ENCODE data around the gene DNM3. TPM values are rescaled to one million over a fixed set of nuclear protein-coding genes. Genes with fewer than 3 reads are reported as not detected.

Gene DNM3
- total and polyA plus RNA-seq, 10 of the 15 experiments (the other 5 are each of a cell fraction or from before 2014, with no cell fraction given) = 0.03 to 1.5 (median 0.08) TPM; not detected in 3

- TF ChIP-seq RAD21 (IDR thresholded peaks at IDR 0.05; ENCODE audit: insufficient read depth, low read depth, low read length) = no peak
- TF ChIP-seq, protein P1, sequence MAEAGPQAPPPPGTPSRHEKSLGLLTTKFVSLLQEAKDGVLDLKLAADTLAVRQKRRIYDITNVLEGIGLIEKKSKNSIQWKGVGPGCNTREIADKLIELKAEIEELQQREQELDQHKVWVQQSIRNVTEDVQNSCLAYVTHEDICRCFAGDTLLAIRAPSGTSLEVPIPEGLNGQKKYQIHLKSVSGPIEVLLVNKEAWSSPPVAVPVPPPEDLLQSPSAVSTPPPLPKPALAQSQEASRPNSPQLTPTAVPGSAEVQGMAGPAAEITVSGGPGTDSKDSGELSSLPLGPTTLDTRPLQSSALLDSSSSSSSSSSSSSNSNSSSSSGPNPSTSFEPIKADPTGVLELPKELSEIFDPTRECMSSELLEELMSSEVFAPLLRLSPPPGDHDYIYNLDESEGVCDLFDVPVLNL (IDR thresholded peaks at IDR 0.05; ENCODE audit: low read depth, low read length) = no peak
- no peak for TF ChIP-seq CHD4 (IDR thresholded peaks at IDR 0.05)
- no peak for TF ChIP-seq SREBF2 (IDR thresholded peaks at IDR 0.05; ENCODE audit: low read length)
- TF ChIP-seq IRF4 (IDR thresholded peaks at IDR 0.05; ENCODE audit: low read depth, low read length) = no peak
- no peak for TF ChIP-seq ZNF384 (IDR thresholded peaks at IDR 0.05; ENCODE audit: borderline replicate concordance, low read depth, low read length)
- no peak for TF ChIP-seq MTA2 (IDR thresholded peaks at IDR 0.05; ENCODE audit: low read depth)
- TF ChIP-seq LARP7 (IDR thresholded peaks at IDR 0.05) = no peak
- TF ChIP-seq, protein P2, sequence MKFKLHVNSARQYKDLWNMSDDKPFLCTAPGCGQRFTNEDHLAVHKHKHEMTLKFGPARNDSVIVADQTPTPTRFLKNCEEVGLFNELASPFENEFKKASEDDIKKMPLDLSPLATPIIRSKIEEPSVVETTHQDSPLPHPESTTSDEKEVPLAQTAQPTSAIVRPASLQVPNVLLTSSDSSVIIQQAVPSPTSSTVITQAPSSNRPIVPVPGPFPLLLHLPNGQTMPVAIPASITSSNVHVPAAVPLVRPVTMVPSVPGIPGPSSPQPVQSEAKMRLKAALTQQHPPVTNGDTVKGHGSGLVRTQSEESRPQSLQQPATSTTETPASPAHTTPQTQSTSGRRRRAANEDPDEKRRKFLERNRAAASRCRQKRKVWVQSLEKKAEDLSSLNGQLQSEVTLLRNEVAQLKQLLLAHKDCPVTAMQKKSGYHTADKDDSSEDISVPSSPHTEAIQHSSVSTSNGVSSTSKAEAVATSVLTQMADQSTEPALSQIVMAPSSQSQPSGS (IDR thresholded peaks at IDR 0.05; ENCODE audit: low read length) = no peak
- TF ChIP-seq CEBPB (IDR thresholded peaks at IDR 0.05; ENCODE audit: borderline replicate concordance in 1 of 2, low read depth in 2 of 2, low read length in 2 of 2) = no peak
- no peak for TF ChIP-seq IKZF2 (IDR thresholded peaks at IDR 0.05)
- TF ChIP-seq KDM1A (IDR thresholded peaks at IDR 0.05; ENCODE audit: borderline replicate concordance) = no peak
- no peak for TF ChIP-seq ZNF217 (IDR thresholded peaks at IDR 0.05)
- no peak for TF ChIP-seq MTA3 (IDR thresholded peaks at IDR 0.05; ENCODE audit: borderline replicate concordance, low read length)
- TF ChIP-seq, protein P3, sequence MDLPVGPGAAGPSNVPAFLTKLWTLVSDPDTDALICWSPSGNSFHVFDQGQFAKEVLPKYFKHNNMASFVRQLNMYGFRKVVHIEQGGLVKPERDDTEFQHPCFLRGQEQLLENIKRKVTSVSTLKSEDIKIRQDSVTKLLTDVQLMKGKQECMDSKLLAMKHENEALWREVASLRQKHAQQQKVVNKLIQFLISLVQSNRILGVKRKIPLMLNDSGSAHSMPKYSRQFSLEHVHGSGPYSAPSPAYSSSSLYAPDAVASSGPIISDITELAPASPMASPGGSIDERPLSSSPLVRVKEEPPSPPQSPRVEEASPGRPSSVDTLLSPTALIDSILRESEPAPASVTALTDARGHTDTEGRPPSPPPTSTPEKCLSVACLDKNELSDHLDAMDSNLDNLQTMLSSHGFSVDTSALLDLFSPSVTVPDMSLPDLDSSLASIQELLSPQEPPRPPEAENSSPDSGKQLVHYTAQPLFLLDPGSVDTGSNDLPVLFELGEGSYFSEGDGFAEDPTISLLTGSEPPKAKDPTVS (IDR thresholded peaks at IDR 0.05; ENCODE audit: low read depth, low read length) = no peak
- no peak for TF ChIP-seq POLR2A (IDR thresholded peaks at IDR 0.05; ENCODE audit: low read depth, low read length)
- TF ChIP-seq, protein P4, sequence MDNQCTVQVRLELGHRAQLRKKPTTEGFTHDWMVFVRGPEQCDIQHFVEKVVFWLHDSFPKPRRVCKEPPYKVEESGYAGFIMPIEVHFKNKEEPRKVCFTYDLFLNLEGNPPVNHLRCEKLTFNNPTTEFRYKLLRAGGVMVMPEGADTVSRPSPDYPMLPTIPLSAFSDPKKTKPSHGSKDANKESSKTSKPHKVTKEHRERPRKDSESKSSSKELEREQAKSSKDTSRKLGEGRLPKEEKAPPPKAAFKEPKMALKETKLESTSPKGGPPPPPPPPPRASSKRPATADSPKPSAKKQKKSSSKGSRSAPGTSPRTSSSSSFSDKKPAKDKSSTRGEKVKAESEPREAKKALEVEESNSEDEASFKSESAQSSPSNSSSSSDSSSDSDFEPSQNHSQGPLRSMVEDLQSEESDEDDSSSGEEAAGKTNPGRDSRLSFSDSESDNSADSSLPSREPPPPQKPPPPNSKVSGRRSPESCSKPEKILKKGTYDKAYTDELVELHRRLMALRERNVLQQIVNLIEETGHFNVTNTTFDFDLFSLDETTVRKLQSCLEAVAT (IDR thresholded peaks at IDR 0.05) = no peak
- no peaks in the 10 kb centered on the region for H4K20me1 ChIP-seq (ENCODE audit: control insufficient read depth, insufficient read depth)
- ChIA-PET CTCF (interaction anchor here (0.9 to 6.2 kb wide), 3 partner anchors 9 to 445 kb away, joined by 3 to 91 read pairs (median 7); partner anchors contain the start of gene PIGC), RAD21 (ENCODE audit: unreplicated experiment) (no interaction called here), SMC1A (ENCODE audit: uncharacterized antibody, unreplicated experiment) (no interaction called here), POLR2A (no interaction called here)
- intact Hi-C loops (cut with micrococcal nuclease; ENCODE audit: unreplicated experiment) = no loop called here
- no peak overlapping the region for H3K27ac ChIP-seq (ENCODE audit: control insufficient read depth, insufficient read depth)
- DNase-seq (ENCODE audit: low read depth, low spot score) (no peak), FAIRE-seq (no peak), ATAC-seq (no peak)
- no peaks in the 10 kb centered on the region for H3K4me1 ChIP-seq (ENCODE audit: control insufficient read depth, insufficient read depth, low read length)
- no peak overlapping the region for H3K4me3 ChIP-seq
- no peaks in the 10 kb centered on the region; a peak in 1 of 4 replicates for H3K27me3 ChIP-seq (replicated peaks in 1 of 2; ENCODE audit: control insufficient read depth in 2 of 2, insufficient read depth in 2 of 2, low read length in 1 of 2)
- BruUV-seq (replicated peaks) = no TSS peak
- no peaks in the 10 kb centered on the region for H3K79me2 ChIP-seq (ENCODE audit: control insufficient read depth, insufficient read depth, low read length)
- H3K4me2 ChIP-seq (ENCODE audit: control insufficient read depth, insufficient read depth) = no peak overlapping the region
- in situ Hi-C loops (cut with MboI) = loop anchor here (5.0 kb wide), 1 partner anchor 434 kb away; no protein-coding TSS in a partner anchor
- no peak overlapping the region for H3K9ac ChIP-seq (ENCODE audit: control insufficient read depth, insufficient read depth, low read length)
- no peak overlapping the region for H2AFZ ChIP-seq (ENCODE audit: control insufficient read depth, low read depth, low read length)
- WGBS (ENCODE audit: insufficient coverage, insufficient replicate concordance, low lambda C conversion rate, missing lambda C conversion rate) = 19% methylated on average over 2 of the region's 2 CpGs
- H3K36me3 ChIP-seq (ENCODE audit: control insufficient read depth in 2 of 2, insufficient read depth in 2 of 2, low read length in 1 of 2) = no peaks in the 10 kb centered on the region
- H3K9me3 ChIP-seq (replicated peaks; ENCODE audit: control insufficient read depth, insufficient read depth, low read length) = no peaks in the 10 kb centered on the region
Observed at GRCh38 chr1:171998711-171999110, 157.4 kb downstream of the DNM3 start.

All from GM12878 (cell line).